Heart left ventricle (tissue), 16 donors: ENCODE data around the gene KIF20B. TPM values are rescaled to one million over a fixed set of nuclear protein-coding genes. Genes with fewer than 3 reads are reported as not detected.

Experiments used
- ATAC-seq, 4 donors: fragments of 200-7000 bp; cut with Tn5 transposase; one replicate each; pipeline ENCODE4 v1.9.1; 2020 to 2022; ENCODE audit warnings: moderate library complexity in 4 of 4, mild to moderate bottlenecking in 3 of 4, moderate number of reproducible peaks in 1 of 4
- DNase-seq, 5 donors: peaks; one replicate each; pipeline ENCODE4 v3.0.0-alpha.2; 2020
- H3K27ac ChIP-seq, 12 donors: fragments of 200-600 bp; sonication (generic) in 4 of 12; one replicate each; pipeline versions ENCODE4 v1.5.0 to v1.8.0; 2016 to 2022; ENCODE audit warnings: mild to moderate bottlenecking in 2 of 12
- H3K27me3 ChIP-seq, 9 donors: fragments of 200-600 bp; sonication (generic) in 2 of 9; one replicate each; pipeline versions ENCODE4 v1.5.1 to v1.8.0; 2016 to 2022; ENCODE audit warnings: mild to moderate bottlenecking in 3 of 9
- H3K36me3 ChIP-seq, 9 donors: fragments of 200-600 bp; sonication (generic) in 2 of 9; one replicate each; pipeline versions ENCODE4 v1.5.0 to v1.8.0; 2018 to 2022; ENCODE audit warnings: mild to moderate bottlenecking in 2 of 9
- H3K4me1 ChIP-seq, 12 donors: fragments of 200-600 bp; sonication (generic) in 4 of 12; one replicate each; pipeline versions ENCODE4 v1.5.0 to v1.8.0; 2016 to 2022; ENCODE audit warnings: mild to moderate bottlenecking in 3 of 12
- H3K4me3 ChIP-seq, 12 donors: fragments of 200-600 bp; sonication (generic) in 4 of 12; one replicate each; pipeline versions ENCODE4 v1.5.0 to v1.8.0; 2017 to 2022; ENCODE audit warnings: mild to moderate bottlenecking in 9 of 12, moderate library complexity in 4 of 12
- H3K9me3 ChIP-seq, 12 donors: fragments of 200-600 bp; sonication (generic) in 4 of 12; one replicate each; pipeline versions ENCODE4 v1.5.0 to v1.8.0; 2016 to 2022; ENCODE audit warnings: mild to moderate bottlenecking in 1 of 12
- POLR2A ChIP-seq, 2 donors: fragments of 450-650 bp; IDR thresholded peaks; one replicate each; pipeline ENCODE4 v1.6.1; 2017; ENCODE audit warnings: antibody characterized with exemption in 2 of 2, mild to moderate bottlenecking in 2 of 2, moderate library complexity in 2 of 2
- WGBS, 4 donors: extraction: QIAGEN DNeasy Blood & Tissue Kit in 2 of 4; methylation state at CpG; one replicate each; pipeline versions ENCODE4 v1.1.5 to v1.1.7; 2013 to 2018; 5-methylcytosine and 5-hydroxymethylcytosine counted together
- intact Hi-C, 10 donors: fragments of 100-400 bp; cut with DNase I; formaldehyde crosslinking; loops; one replicate each; pipeline versions ENCODE4 v1.11.1 to v1.14.2; 2022
- polyA plus RNA-seq, 2 donors: library from polyadenylated mRNA; stranded (reverse); fragments of 200-250 nt; gene quantifications; one replicate each; pipeline ENCODE4 v1.2.3, GENCODE V29; 2013
- total RNA-seq, 9 donors: library from RNA; depleted of rRNA in 2 of 9; stranded (reverse); fragments of >200 nt in 2 of 9; fragmentation: NEBNext Ultra II Directional in 3 of 9; extraction: Animal tissue kit (Norgen Biotek cat#: 25700) in 3 of 9; gene quantifications; one replicate each; pipeline versions ENCODE4 v1.1.0 to v1.2.4, GENCODE V29; 2016 to 2023
- TF ChIP-seq, protein P1 (sequence below), 12 donors: fragments of 200-600 bp; sonication (generic) in 4 of 12; IDR thresholded peaks; one replicate each; pipeline versions ENCODE4 v1.5.0 to v1.8.0; 2018 to 2022; ENCODE audit warnings: antibody characterized with exemption in 12 of 12, mild to moderate bottlenecking in 5 of 12
- donor health status: ischemic (EF 13 %, LVEDD 7.1; RV severe dilation, severe dysfunction).
- donor health status: healthy with polysubstance abuse.
- donor health status: DM: no; HTN: yes; CAD: no.
- donor health status: DM: no; HTN: no; CAD: no.
- donor health status: ischemic (EF 25% LVEDD 6.9; RV normal size, moderate dysfunction).
- donor health status: ischemic (EF 25% LVEDD 5.7; RV mildly dilated, moderate dysfunction).
- donor health status: healthy.
- donor health status: DM: yes; HTN: yes; CAD: no.
- donor health status: ischemic (EF 35%, LVEDD 5.7; RV mildly dilated, moderate dysfunction).
- donor health status: nonischemic (EF 11% LVEDD 7.7; RV severe dilation, severe dysfunction).
- donor health status: DM: yes; HTN: yes; CAD: no.
- donor health status: PGD.
- donor health status: ischemic (EF 29% LVEDD 5.4; RV normal size, mild dysfunction).
- donor health status: nonischemic (EF 23%, LVEDD 6.1; RV moderate dilation, normal function).

The KIF20B gene
- total and polyA plus RNA-seq, 11 donors, result 0.50 to 8.6 (median 2.2) TPM

DNA sequence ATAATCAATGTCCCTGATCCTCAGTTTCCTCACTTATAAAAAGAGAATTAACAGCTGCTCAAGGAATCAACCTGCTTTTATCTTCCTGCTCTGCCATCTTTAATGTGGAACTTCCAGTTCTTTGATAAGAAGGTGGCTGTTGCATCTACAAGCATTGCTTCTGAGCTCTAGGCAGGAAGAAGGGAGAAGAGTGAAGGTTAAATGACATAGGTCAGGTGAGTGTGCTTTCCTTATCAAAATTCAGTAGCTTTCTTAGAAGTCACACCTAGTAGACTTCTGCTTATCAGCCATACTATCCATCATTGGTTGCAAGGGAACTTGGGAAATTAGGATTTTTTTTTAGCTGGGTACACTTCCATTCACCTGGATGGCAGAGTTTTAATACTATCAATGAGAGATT, 24.0 kb upstream of the KIF20B start:
- Histone ChIP-seq H3K36me3 (no peaks in the 10 kb centered on the region), H3K4me1 (no peaks in the 10 kb centered on the region), H3K9me3 (no peaks in the 10 kb centered on the region), H3K4me3 (no peak overlapping the region), H3K27me3 (no peaks in the 10 kb centered on the region), H3K27ac (no peak overlapping the region)
- ATAC-seq (no peak), DNase-seq (no peak)
- intact Hi-C loops, result no loop called here
- TF ChIP-seq, protein P1, sequence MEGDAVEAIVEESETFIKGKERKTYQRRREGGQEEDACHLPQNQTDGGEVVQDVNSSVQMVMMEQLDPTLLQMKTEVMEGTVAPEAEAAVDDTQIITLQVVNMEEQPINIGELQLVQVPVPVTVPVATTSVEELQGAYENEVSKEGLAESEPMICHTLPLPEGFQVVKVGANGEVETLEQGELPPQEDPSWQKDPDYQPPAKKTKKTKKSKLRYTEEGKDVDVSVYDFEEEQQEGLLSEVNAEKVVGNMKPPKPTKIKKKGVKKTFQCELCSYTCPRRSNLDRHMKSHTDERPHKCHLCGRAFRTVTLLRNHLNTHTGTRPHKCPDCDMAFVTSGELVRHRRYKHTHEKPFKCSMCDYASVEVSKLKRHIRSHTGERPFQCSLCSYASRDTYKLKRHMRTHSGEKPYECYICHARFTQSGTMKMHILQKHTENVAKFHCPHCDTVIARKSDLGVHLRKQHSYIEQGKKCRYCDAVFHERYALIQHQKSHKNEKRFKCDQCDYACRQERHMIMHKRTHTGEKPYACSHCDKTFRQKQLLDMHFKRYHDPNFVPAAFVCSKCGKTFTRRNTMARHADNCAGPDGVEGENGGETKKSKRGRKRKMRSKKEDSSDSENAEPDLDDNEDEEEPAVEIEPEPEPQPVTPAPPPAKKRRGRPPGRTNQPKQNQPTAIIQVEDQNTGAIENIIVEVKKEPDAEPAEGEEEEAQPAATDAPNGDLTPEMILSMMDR (IDR thresholded peaks at IDR 0.05), result no peak
- TF ChIP-seq POLR2A (IDR thresholded peaks at IDR 0.05), result no peak

DNA sequence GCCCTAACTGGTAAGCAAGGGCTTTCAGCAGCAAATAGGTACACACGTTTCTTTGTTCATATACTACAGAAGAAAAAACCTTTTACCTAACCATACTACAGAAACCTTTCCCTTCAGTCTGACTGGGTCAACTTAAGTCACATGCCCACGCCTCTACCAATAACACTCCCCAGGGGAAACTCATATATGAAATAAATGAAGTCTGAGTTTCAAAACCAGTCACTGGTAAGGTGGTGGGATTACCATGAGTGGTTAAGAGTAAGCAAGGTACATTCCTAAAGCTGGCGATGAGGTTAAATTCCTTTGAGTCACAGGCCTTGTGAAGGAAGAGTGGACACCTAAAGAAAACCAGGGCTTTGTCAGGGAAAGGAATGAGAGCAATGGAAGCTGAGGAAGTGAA, 21.4 kb upstream of the KIF20B start:
- no peak for DNase-seq
- intact Hi-C loops, result no loop called here
- H3K27me3 ChIP-seq, result no peaks in the 10 kb centered on the region
- H3K36me3 ChIP-seq, result no peaks in the 10 kb centered on the region
- WGBS, 4 donors, result 85 to 95% (median 89%) methylated on average over 3 of the region's 3 CpGs
- H3K4me3 ChIP-seq, result no peak overlapping the region
- peaks cover 0 to 6% (median 0%) of the 10 kb centered on the region in 12 donors for H3K4me1 ChIP-seq
- no peaks in the 10 kb centered on the region for H3K9me3 ChIP-seq
- no peak for TF ChIP-seq POLR2A (IDR thresholded peaks at IDR 0.05)
- TF ChIP-seq, protein P1 (IDR thresholded peaks at IDR 0.05), result no peak
- no peak overlapping the region for H3K27ac ChIP-seq
- ATAC-seq, result no peak

DNA sequence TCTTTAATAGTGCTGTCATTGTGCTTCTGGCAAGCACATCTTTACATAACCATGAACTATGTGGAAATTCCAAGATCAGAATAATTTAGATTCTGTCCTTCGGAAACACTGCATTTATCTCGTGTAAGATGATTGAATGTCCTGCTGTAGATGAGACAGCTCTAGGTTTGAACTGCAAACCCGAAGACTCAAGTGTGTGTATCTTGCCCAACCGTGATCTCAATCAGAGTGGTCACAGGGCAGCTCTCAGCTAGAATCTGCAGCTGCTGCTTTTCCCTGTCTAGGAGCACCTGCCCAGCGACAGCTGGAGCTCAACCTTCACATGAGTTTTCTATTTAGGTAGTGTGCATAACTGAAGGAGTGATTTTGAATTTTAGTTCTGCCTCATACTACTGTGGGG, 17.5 kb upstream of the KIF20B start:
- H3K36me3 ChIP-seq, result no peaks in the 10 kb centered on the region
- DNase-seq (no peak), ATAC-seq (no peak)
- no peak overlapping the region for H3K4me3 ChIP-seq
- no peaks in the 10 kb centered on the region for H3K9me3 ChIP-seq
- no peak for TF ChIP-seq POLR2A (IDR thresholded peaks at IDR 0.05)
- TF ChIP-seq, protein P1 (IDR thresholded peaks at IDR 0.05), result no peak
- intact Hi-C loops, result loop anchor here in 1 of 10 donors (2.0 kb wide), 1 partner anchor 17 kb away; no protein-coding TSS in a partner anchor
- 58 to 70% (median 65%) methylated on average over 5 of the region's 5 CpGs for WGBS, 4 donors
- peaks cover 0 to 6% (median 0%) of the 10 kb centered on the region in 12 donors for H3K4me1 ChIP-seq
- H3K27ac ChIP-seq, result no peak overlapping the region
- H3K27me3 ChIP-seq, result no peaks in the 10 kb centered on the region

DNA sequence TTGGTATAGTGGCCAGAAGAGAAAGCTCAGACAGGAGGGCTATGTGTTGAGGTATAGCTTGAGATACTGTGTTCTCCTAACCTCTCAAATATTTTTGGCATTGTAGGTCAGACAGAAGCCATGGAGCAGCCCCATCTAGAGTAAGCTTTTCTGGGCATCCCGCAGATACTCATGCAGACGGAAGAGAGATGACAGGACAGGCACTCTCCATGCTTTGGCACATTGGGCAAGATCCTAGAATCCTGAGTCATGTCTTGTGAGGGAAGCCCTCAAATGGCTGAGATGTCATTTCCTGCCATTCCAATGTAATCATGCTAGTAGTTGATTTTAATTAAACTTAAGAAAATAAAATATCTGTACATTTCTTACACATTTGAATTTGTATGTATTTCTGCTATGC, 16.8 kb upstream of the KIF20B start:
- Histone ChIP-seq H3K27ac (no peak overlapping the region), H3K36me3 (no peaks in the 10 kb centered on the region), H3K4me1 (peaks cover 0 to 6% (median 0%) of the 10 kb centered on the region in 12 donors), H3K4me3 (no peak overlapping the region), H3K9me3 (no peaks in the 10 kb centered on the region), H3K27me3 (no peaks in the 10 kb centered on the region)
- no peak for DNase-seq
- ATAC-seq, result no peak
- no peak for TF ChIP-seq POLR2A (IDR thresholded peaks at IDR 0.05)
- intact Hi-C loops, result loop anchor here in 1 of 10 donors (2.0 kb wide), 1 partner anchor 18 kb away; no protein-coding TSS in a partner anchor
- 63 to 79% (median 78%) methylated on average over 2 of the region's 2 CpGs for WGBS, 4 donors

DNA sequence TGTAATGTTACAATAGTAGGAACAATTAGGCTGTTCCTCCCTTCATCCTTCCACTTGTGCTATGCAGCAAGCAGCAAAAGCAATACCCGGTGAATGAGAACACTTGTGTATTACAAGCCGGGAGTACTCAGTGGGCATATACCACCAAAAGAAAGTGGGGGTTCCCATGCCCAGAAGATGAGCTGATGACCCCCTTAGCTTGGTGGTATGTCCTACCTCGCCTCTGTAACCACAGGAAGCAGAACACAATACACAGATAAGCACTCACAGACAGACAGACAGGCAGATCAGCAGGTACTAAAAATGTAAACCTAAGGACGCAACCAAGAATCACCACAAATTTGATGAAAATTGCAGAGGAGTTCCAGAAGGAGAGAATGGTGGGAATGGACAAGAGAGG, 15.5 kb upstream of the KIF20B start:
- Histone ChIP-seq H3K9me3 (no peaks in the 10 kb centered on the region), H3K4me3 (no peak overlapping the region), H3K36me3 (no peaks in the 10 kb centered on the region), H3K27me3 (no peaks in the 10 kb centered on the region), H3K27ac (no peak overlapping the region), H3K4me1 (peaks cover 0 to 6% (median 0%) of the 10 kb centered on the region in 12 donors)
- intact Hi-C loops, result loop anchor here in 1 of 10 donors (2.0 kb wide), 1 partner anchor 19 kb away; no protein-coding TSS in a partner anchor
- no peak for DNase-seq
- TF ChIP-seq POLR2A (IDR thresholded peaks at IDR 0.05), result no peak
- TF ChIP-seq, protein P1 (IDR thresholded peaks at IDR 0.05), result no peak
- no peak for ATAC-seq
- WGBS, 4 donors, result 82 to 92% (median 89%) methylated on average over 4 of the region's 4 CpGs
